Upper lobe of right lung (tissue), 1 donor: ENCODE data around the gene NLGN1. TPM values are rescaled to one million over a fixed set of nuclear protein-coding genes. Genes with fewer than 3 reads are reported as not detected.

Experiments used
- ATAC-seq: fragments of 200-7000 bp; cut with Tn5 transposase; one replicate; pipeline ENCODE4 v1.9.1; 2020; ENCODE audit warnings: mild to moderate bottlenecking, moderate library complexity
- DNase-seq: peaks from one replicate; pipeline ENCODE4 v3.0.0-alpha.2; 2020
- H3K27ac ChIP-seq: fragments of 200-600 bp; one replicate; pipeline ENCODE4 v1.8.0; 2022
- H3K27me3 ChIP-seq: fragments of 200-600 bp; one replicate; pipeline ENCODE4 v1.8.0; 2022; ENCODE audit warnings: mild to moderate bottlenecking
- H3K36me3 ChIP-seq: fragments of 200-600 bp; one replicate; pipeline ENCODE4 v1.8.0; 2022
- H3K4me1 ChIP-seq: fragments of 200-600 bp; one replicate; pipeline ENCODE4 v1.8.0; 2022
- H3K4me3 ChIP-seq: fragments of 200-600 bp; one replicate; pipeline ENCODE4 v1.8.0; 2022; ENCODE audit warnings: mild to moderate bottlenecking
- H3K9me3 ChIP-seq: fragments of 200-600 bp; one replicate; pipeline ENCODE4 v1.8.0; 2022
- CTCF ChIP-seq: fragments of 200-600 bp; IDR thresholded peaks from one replicate; pipeline ENCODE4 v1.8.0; 2022; ENCODE audit warnings: antibody characterized with exemption
- intact Hi-C: fragments of 100-400 bp; cut with DNase I; formaldehyde crosslinking; loops from one replicate; pipeline ENCODE4 v1.11.0; 2022
- total RNA-seq: library from RNA; stranded (reverse); fragmentation: NEBNext Ultra II Directional; extraction: Animal tissue kit (Norgen Biotek cat#: 25700); gene quantifications from one replicate; pipeline ENCODE4 v1.2.1, GENCODE V29; 2021
- donor health status: DM: no; HTN: yes; CAD: no; lungs with severe emphysema.

The NLGN1 gene
- total RNA-seq, 1 donor from 2014 or later = 3.3 TPM

GRCh38 chr3:173976281-173976680 lies 578.7 kb downstream of the NLGN1 start:
- H3K36me3 ChIP-seq = no peaks in the 10 kb centered on the region
- H3K27ac ChIP-seq = no peak overlapping the region
- no peak overlapping the region for H3K4me3 ChIP-seq
- H3K4me1 ChIP-seq = no peaks in the 10 kb centered on the region
- intact Hi-C loops = no loop called here
- DNase-seq = no peak
- ATAC-seq = no peak
- H3K27me3 ChIP-seq = no peaks in the 10 kb centered on the region
- no peak for TF ChIP-seq CTCF
- no peaks in the 10 kb centered on the region for H3K9me3 ChIP-seq

DNA sequence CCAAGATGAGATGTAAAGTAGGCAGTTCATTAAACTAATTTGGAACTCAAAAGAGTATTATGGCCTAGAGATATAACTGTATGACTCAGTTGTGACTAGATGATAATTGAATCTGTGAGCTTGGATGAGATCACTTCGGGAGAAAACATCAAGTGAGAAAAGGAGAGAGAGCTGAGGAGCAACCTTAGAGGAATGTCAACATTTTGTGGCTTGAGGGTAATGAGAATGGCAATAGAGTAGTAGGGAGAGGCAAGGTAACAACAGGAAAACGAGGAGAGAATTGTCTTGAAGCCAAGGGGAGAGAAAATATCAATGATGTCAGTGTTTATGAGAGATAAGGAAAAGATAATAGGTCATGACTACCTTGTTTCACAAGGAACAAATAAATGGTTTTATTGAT lies 580.2 kb downstream of the NLGN1 start:
- H3K4me1 ChIP-seq = no peaks in the 10 kb centered on the region

DNA sequence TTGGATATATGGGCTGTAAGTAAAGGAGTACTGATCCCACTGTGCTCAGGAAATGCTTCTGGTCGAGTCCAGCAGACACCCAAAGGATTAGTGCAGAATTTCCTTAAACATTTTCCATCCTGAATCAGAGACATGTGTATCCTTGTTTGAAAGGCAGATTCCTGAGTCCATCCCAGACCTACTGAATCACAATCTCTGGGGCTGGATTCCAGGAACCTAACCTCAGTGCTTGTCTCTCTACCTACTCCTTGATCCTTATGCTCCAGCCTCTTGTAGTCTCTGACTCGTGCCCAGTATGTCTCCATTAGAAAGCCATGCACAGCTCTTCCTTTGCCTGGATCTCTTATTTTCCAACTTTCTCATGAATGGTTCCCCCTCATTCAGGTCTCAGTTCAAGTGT lies 585.8 kb downstream of the NLGN1 start:
- no peak for TF ChIP-seq CTCF

More for the DNA sequence above, 580.2 kb downstream of the NLGN1 start:
- ATAC-seq (no peak), DNase-seq (no peak)
- intact Hi-C loops = no loop called here
- TF ChIP-seq CTCF = no peak
- Histone ChIP-seq H3K27me3 (no peaks in the 10 kb centered on the region), H3K9me3 (no peaks in the 10 kb centered on the region), H3K27ac (no peak overlapping the region), H3K4me3 (no peak overlapping the region), H3K36me3 (no peaks in the 10 kb centered on the region)

GRCh38 chr3:173986861-173987410 lies 589.4 kb downstream of the NLGN1 start:
- no peak overlapping the region for H3K27ac ChIP-seq
- ATAC-seq (no peak), DNase-seq (no peak)
- intact Hi-C loops = no loop called here
- TF ChIP-seq CTCF = no peak
- H3K36me3 ChIP-seq = no peaks in the 10 kb centered on the region
- no peaks in the 10 kb centered on the region for H3K27me3 ChIP-seq
- H3K4me3 ChIP-seq = no peak overlapping the region
- H3K9me3 ChIP-seq = no peaks in the 10 kb centered on the region
- H3K4me1 ChIP-seq = no peaks in the 10 kb centered on the region

More for the DNA sequence above, 585.8 kb downstream of the NLGN1 start:
- H3K9me3 ChIP-seq = no peaks in the 10 kb centered on the region
- DNase-seq (no peak), ATAC-seq (no peak)
- intact Hi-C loops = no loop called here
- H3K4me1 ChIP-seq = no peaks in the 10 kb centered on the region
- H3K27ac ChIP-seq = no peak overlapping the region
- no peaks in the 10 kb centered on the region for H3K27me3 ChIP-seq
- no peaks in the 10 kb centered on the region for H3K36me3 ChIP-seq
- H3K4me3 ChIP-seq = no peak overlapping the region

GRCh38 chr3:173988909-173989308 lies 591.4 kb downstream of the NLGN1 start:
- H3K27me3 ChIP-seq = no peaks in the 10 kb centered on the region
- H3K9me3 ChIP-seq = no peaks in the 10 kb centered on the region
- H3K27ac ChIP-seq = no peak overlapping the region
- no peak for ATAC-seq
- no peak for TF ChIP-seq CTCF
- intact Hi-C loops = no loop called here
- no peaks in the 10 kb centered on the region for H3K4me1 ChIP-seq
- no peaks in the 10 kb centered on the region for H3K36me3 ChIP-seq
- no peak for DNase-seq
- H3K4me3 ChIP-seq = no peak overlapping the region

DNA sequence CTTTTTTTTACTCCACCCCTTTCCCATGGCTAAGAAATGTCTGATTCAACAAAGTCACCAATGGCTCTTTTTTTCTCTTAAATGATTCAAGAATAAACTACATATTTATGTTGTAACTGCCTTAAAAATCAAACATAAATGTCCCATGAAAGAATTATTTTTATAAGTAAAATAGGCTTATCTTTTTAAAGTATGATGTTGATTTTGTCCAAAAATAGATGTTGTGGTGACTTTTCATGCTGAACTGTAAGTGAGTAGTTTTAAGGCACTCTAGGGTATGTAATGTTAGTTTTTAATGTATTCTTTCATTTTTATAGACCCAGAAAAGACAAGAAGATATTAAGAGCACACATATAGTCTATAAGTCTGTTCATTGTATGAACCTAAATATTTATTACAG lies 594.9 kb downstream of the NLGN1 start:
- Histone ChIP-seq H3K36me3 (no peaks in the 10 kb centered on the region), H3K27ac (no peak overlapping the region), H3K9me3 (no peaks in the 10 kb centered on the region), H3K27me3 (no peaks in the 10 kb centered on the region), H3K4me3 (no peak overlapping the region), H3K4me1 (no peaks in the 10 kb centered on the region)
- ATAC-seq (no peak), DNase-seq (no peak)
- no peak for TF ChIP-seq CTCF
- intact Hi-C loops = no loop called here
